Smooth muscle cell (in vitro differentiated cells): ENCODE data around the gene ACOT4. TPM values are rescaled to one million over a fixed set of nuclear protein-coding genes. Genes with fewer than 3 reads are reported as not detected.
"Not testable (repeated sequence)": the region's sequence is repeated elsewhere in the genome, so short reads cannot be mapped to it uniquely, and the experiment has no call there.

Source experiments
- DNase-seq: peaks from one replicate; lab custom pipeline; 2025; ENCODE audit not compliant: unreplicated experiment; lab: John Stamatoyannopoulos, UW
- H2AFZ ChIP-seq: fragments of 200-600 bp; sonication (generic); 2 replicates; pipeline ENCODE4 v1.6.0; 2016; ENCODE audit warnings: antibody characterized with exemption, low read depth, mild to moderate bottlenecking
- H3F3A ChIP-seq: fragments of 200-600 bp; sonication (generic); 2 replicates; pipeline ENCODE4 v1.6.0; 2017; ENCODE audit warnings: antibody characterized with exemption, low read depth
- H3K27ac ChIP-seq: fragments of 200-600 bp; sonication (generic); 2 replicates; pipeline ENCODE4 v1.5.1; 2016; ENCODE audit warnings: low read depth, mild to moderate bottlenecking
- H3K27me3 ChIP-seq: fragments of 200-600 bp; sonication (generic); 2 replicates; pipeline ENCODE4 v1.6.1; 2016; ENCODE audit warnings: low read depth, mild to moderate bottlenecking
- H3K36me3 ChIP-seq: fragments of 200-600 bp; sonication (generic); 2 replicates; pipeline ENCODE4 v1.5.1; 2016; ENCODE audit warnings: low read depth
- H3K4me1 ChIP-seq: fragments of 200-600 bp; sonication (generic); 2 replicates; pipeline ENCODE4 v1.5.1; 2016; ENCODE audit warnings: low read depth
- H3K4me2 ChIP-seq: fragments of 200-600 bp; sonication (generic); 2 replicates; pipeline ENCODE4 v1.6.0; 2016; ENCODE audit warnings: mild to moderate bottlenecking
- H3K4me3 ChIP-seq: fragments of 200-600 bp; sonication (generic); 2 replicates; pipeline ENCODE4 v1.5.1; 2016; ENCODE audit warnings: mild to moderate bottlenecking
- H3K79me2 ChIP-seq: fragments of 200-600 bp; sonication (generic); 2 replicates; pipeline ENCODE4 v1.6.0; 2016; ENCODE audit warnings: low read depth, mild to moderate bottlenecking
- H3K9ac ChIP-seq: fragments of 200-600 bp; sonication (generic); 2 replicates; pipeline ENCODE4 v1.6.0; 2016; ENCODE audit warnings: low read depth
- H3K9me3 ChIP-seq: fragments of 200-600 bp; sonication (generic); replicated peaks from 2 replicates; pipeline ENCODE4 v1.5.1; 2016; ENCODE audit warnings: low read depth
- H4K20me1 ChIP-seq: fragments of 200-600 bp; sonication (generic); 2 replicates; pipeline ENCODE4 v1.6.0; 2016; ENCODE audit warnings: low read depth
- WGBS: methylation state at CpG from one replicate; pipeline ENCODE4 v1.1.7; 2016; ENCODE audit warnings: low lambda C conversion rate; 5-methylcytosine and 5-hydroxymethylcytosine counted together
- polyA plus RNA-seq: library from polyadenylated mRNA; unstranded; fragments of >200 nt; fragmentation: Nextera tagmentation; extraction: Ambion mirVana; gene quantifications from 2 replicates; pipeline ENCODE4 v1.2.1, GENCODE V29; 2016
- total RNA-seq: library from RNA; depleted of rRNA; stranded (reverse); fragments of >200 nt; gene quantifications from 2 replicates; pipeline ENCODE4 v1.2.3, GENCODE V29; 2014
- TF ChIP-seq, protein P1 (sequence below): fragments of 200-600 bp; sonication (generic); IDR thresholded peaks from 2 replicates; pipeline ENCODE4 v1.5.1; 2017; ENCODE audit warnings: borderline replicate concordance, mild to moderate bottlenecking, antibody characterized with exemption; ENCODE audit not compliant: insufficient read depth, poor library complexity, severe bottlenecking

The ACOT4 gene
- total and polyA plus RNA-seq, 2 experiments from 2014 or later: 0.94 to 1.0 TPM

DNA sequence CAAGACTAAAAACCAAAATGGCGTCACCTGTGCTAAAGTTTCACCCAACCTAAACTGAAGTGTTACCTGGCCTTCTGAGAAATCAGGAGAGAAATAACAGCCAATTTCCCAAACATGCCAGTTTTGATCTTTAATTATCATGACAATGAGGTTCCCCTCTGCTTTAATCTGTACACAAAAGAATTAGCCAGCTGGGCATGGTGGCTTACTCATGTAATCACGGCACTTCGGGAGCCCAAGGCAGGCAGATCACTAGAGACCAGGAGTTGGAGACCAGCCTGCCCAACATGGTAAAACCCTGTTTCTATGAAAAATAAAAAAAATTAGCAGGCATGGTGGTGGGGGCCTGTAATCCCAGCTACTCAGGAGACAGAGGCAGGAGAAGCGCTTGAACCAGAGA is 37.8 kb upstream of the ACOT4 start:
- no peak for DNase-seq
- no peaks in the 10 kb centered on the region for H3K79me2 ChIP-seq
- H3F3A ChIP-seq: no peaks in the 10 kb centered on the region
- no peak overlapping the region for H3K9ac ChIP-seq
- no peaks in the 10 kb centered on the region for H3K9me3 ChIP-seq
- H4K20me1 ChIP-seq: no peaks in the 10 kb centered on the region
- no peak overlapping the region for H3K4me3 ChIP-seq
- no peak overlapping the region for H2AFZ ChIP-seq
- no peaks in the 10 kb centered on the region for H3K36me3 ChIP-seq
- no peak overlapping the region for H3K27ac ChIP-seq
- TF ChIP-seq, protein P1, sequence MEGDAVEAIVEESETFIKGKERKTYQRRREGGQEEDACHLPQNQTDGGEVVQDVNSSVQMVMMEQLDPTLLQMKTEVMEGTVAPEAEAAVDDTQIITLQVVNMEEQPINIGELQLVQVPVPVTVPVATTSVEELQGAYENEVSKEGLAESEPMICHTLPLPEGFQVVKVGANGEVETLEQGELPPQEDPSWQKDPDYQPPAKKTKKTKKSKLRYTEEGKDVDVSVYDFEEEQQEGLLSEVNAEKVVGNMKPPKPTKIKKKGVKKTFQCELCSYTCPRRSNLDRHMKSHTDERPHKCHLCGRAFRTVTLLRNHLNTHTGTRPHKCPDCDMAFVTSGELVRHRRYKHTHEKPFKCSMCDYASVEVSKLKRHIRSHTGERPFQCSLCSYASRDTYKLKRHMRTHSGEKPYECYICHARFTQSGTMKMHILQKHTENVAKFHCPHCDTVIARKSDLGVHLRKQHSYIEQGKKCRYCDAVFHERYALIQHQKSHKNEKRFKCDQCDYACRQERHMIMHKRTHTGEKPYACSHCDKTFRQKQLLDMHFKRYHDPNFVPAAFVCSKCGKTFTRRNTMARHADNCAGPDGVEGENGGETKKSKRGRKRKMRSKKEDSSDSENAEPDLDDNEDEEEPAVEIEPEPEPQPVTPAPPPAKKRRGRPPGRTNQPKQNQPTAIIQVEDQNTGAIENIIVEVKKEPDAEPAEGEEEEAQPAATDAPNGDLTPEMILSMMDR: no peak
- no peaks in the 10 kb centered on the region for H3K27me3 ChIP-seq
- 94% methylated on average over 4 of the region's 4 CpGs for whole genome bisulfite sequencing
- no peak overlapping the region for H3K4me2 ChIP-seq
- no peaks in the 10 kb centered on the region for H3K4me1 ChIP-seq

- H2AFZ ChIP-seq, H3K9me3 ChIP-seq, H3K27me3 ChIP-seq, H3K4me2 ChIP-seq, H3K9ac ChIP-seq, H3K79me2 ChIP-seq, H3F3A ChIP-seq, H4K20me1 ChIP-seq, H3K36me3 ChIP-seq, H3K4me3 ChIP-seq, H3K27ac ChIP-seq, DNase-seq, H3K4me1 ChIP-seq: not testable (repeated sequence)
- WGBS: 42% methylated on average over 2 of the region's 2 CpGs
Measured at GRCh38 chr14:73557201-73557600, 34.5 kb upstream of the ACOT4 start.

- H3K4me2 ChIP-seq, H2AFZ ChIP-seq, H3K9ac ChIP-seq, H4K20me1 ChIP-seq, H3K27me3 ChIP-seq, H3K27ac ChIP-seq, H3K36me3 ChIP-seq, H3F3A ChIP-seq, H3K9me3 ChIP-seq, DNase-seq, H3K4me3 ChIP-seq, H3K79me2 ChIP-seq, H3K4me1 ChIP-seq: not testable (repeated sequence)
- 55% methylated on average over 2 of the region's 2 CpGs for WGBS
Measured at GRCh38 chr14:73558238-73558637, 33.4 kb upstream of the ACOT4 start.

GRCh38 chr14:73562256-73562655 is 29.4 kb upstream of the ACOT4 start:
- WGBS: 96% methylated on average over 7 of the region's 7 CpGs
- not testable (repeated sequence) for H3K9me3 ChIP-seq

DNA sequence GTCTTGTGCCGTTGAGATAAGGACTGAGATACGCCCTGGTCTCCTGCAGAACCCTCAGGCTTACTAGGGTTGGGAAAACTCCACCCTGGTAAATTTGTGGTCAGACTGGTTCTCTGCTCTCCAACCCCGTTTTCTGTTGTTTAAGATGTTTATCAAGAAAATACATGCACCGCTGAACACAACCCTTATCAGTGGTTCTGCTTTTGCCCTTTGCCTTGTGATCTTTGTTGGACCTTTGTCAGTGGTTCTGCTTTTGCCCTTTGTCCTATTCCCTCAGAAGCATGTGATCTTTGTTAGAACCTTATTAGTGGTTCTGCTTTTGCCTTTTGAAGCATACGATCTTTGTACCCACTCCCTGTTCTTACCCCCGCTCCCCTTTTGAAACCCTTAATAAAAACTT is 29.0 kb upstream of the ACOT4 start:
- H3K4me1 ChIP-seq, H3K27ac ChIP-seq, DNase-seq, H3K79me2 ChIP-seq, H3K36me3 ChIP-seq, H3K9ac ChIP-seq, H2AFZ ChIP-seq, H3K27me3 ChIP-seq, H3K4me2 ChIP-seq, H4K20me1 ChIP-seq, H3K4me3 ChIP-seq, H3F3A ChIP-seq, H3K9me3 ChIP-seq: not testable (repeated sequence)
- 89% methylated on average over 6 of the region's 6 CpGs for WGBS

More at GRCh38 chr14:73562256-73562655, 29.4 kb upstream of the ACOT4 start:
- not testable (repeated sequence) for H4K20me1 ChIP-seq, H3K4me1 ChIP-seq, H3K4me3 ChIP-seq, H3K4me2 ChIP-seq, DNase-seq, H3K9ac ChIP-seq, H2AFZ ChIP-seq, H3F3A ChIP-seq, H3K36me3 ChIP-seq, H3K27me3 ChIP-seq, H3K79me2 ChIP-seq, H3K27ac ChIP-seq

GRCh38 chr14:73566431-73566830 is 25.2 kb upstream of the ACOT4 start:
- not testable (repeated sequence) for H3K27me3 ChIP-seq, DNase-seq, H3K4me3 ChIP-seq, H4K20me1 ChIP-seq, H3K4me2 ChIP-seq, H3K27ac ChIP-seq, H3K36me3 ChIP-seq, H2AFZ ChIP-seq, H3K79me2 ChIP-seq, H3K9ac ChIP-seq, H3F3A ChIP-seq, H3K4me1 ChIP-seq, H3K9me3 ChIP-seq
- 87% methylated on average over 14 of the region's 18 CpGs for WGBS

DNA sequence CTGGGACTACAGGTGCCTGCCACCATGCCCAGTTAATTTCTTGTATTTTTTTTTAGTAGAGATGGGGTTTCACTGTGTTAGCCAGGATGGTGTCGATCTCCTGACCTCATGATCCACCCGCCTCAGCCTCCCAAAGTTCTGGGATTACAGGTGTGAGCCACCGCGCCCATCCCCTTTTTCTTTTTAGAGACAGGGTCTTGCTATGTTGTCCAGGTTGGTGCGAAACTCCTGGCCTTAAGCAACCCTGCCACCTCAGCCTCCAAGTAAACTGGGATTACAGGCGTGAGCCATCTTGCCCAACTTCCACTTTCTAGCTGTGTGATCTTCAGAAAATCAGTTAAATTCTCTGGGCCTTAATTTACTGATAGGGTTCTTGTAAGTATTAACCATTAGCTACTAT is 24.7 kb upstream of the ACOT4 start:
- WGBS: 94% methylated on average over 6 of the region's 6 CpGs
- H3K9ac ChIP-seq, H3K27me3 ChIP-seq, H3K79me2 ChIP-seq, H3K9me3 ChIP-seq, H3K4me2 ChIP-seq, H3K4me3 ChIP-seq, H3F3A ChIP-seq, H4K20me1 ChIP-seq, H3K36me3 ChIP-seq, H3K27ac ChIP-seq, H3K4me1 ChIP-seq, DNase-seq, H2AFZ ChIP-seq: not testable (repeated sequence)
